Heart left ventricle (tissue), 16 donors: ENCODE measurements around the gene OR8A1. TPM values are rescaled to one million over a fixed set of nuclear protein-coding genes. Genes with fewer than 3 reads are reported as not detected.
A peak's percentile ranks its signal among the peaks of the same experiment; 100 is the strongest.

ENCODE experiments used
- ATAC-seq, 4 donors: fragments of 200-7000 bp; cut with Tn5 transposase; one replicate each; pipeline ENCODE4 v1.9.1; 2020 to 2022; ENCODE audit warnings: moderate library complexity in 4 of 4, mild to moderate bottlenecking in 3 of 4, moderate number of reproducible peaks in 1 of 4
- DNase-seq, 5 donors: peaks; one replicate each; pipeline ENCODE4 v3.0.0-alpha.2; 2020
- H3K27ac ChIP-seq, 12 donors: fragments of 200-600 bp; sonication (generic) in 4 of 12; one replicate each; pipeline versions ENCODE4 v1.5.0 to v1.8.0; 2016 to 2022; ENCODE audit warnings: mild to moderate bottlenecking in 2 of 12
- H3K27me3 ChIP-seq, 9 donors: fragments of 200-600 bp; sonication (generic) in 2 of 9; one replicate each; pipeline versions ENCODE4 v1.5.1 to v1.8.0; 2016 to 2022; ENCODE audit warnings: mild to moderate bottlenecking in 3 of 9
- H3K36me3 ChIP-seq, 9 donors: fragments of 200-600 bp; sonication (generic) in 2 of 9; one replicate each; pipeline versions ENCODE4 v1.5.0 to v1.8.0; 2018 to 2022; ENCODE audit warnings: mild to moderate bottlenecking in 2 of 9
- H3K4me1 ChIP-seq, 12 donors: fragments of 200-600 bp; sonication (generic) in 4 of 12; one replicate each; pipeline versions ENCODE4 v1.5.0 to v1.8.0; 2016 to 2022; ENCODE audit warnings: mild to moderate bottlenecking in 3 of 12
- H3K4me3 ChIP-seq, 12 donors: fragments of 200-600 bp; sonication (generic) in 4 of 12; one replicate each; pipeline versions ENCODE4 v1.5.0 to v1.8.0; 2017 to 2022; ENCODE audit warnings: mild to moderate bottlenecking in 9 of 12, moderate library complexity in 4 of 12
- H3K9me3 ChIP-seq, 12 donors: fragments of 200-600 bp; sonication (generic) in 4 of 12; one replicate each; pipeline versions ENCODE4 v1.5.0 to v1.8.0; 2016 to 2022; ENCODE audit warnings: mild to moderate bottlenecking in 1 of 12
- POLR2A ChIP-seq, 2 donors: fragments of 450-650 bp; IDR thresholded peaks; one replicate each; pipeline ENCODE4 v1.6.1; 2017; ENCODE audit warnings: antibody characterized with exemption in 2 of 2, mild to moderate bottlenecking in 2 of 2, moderate library complexity in 2 of 2
- WGBS, 4 donors: extraction: QIAGEN DNeasy Blood & Tissue Kit in 2 of 4; methylation state at CpG; one replicate each; pipeline versions ENCODE4 v1.1.5 to v1.1.7; 2013 to 2018; 5-methylcytosine and 5-hydroxymethylcytosine counted together
- intact Hi-C, 10 donors: fragments of 100-400 bp; cut with DNase I; formaldehyde crosslinking; loops; one replicate each; pipeline versions ENCODE4 v1.11.1 to v1.14.2; 2022
- polyA plus RNA-seq, 2 donors: library from polyadenylated mRNA; stranded (reverse); fragments of 200-250 nt; gene quantifications; one replicate each; pipeline ENCODE4 v1.2.3, GENCODE V29; 2013
- total RNA-seq, 9 donors: library from RNA; depleted of rRNA in 2 of 9; stranded (reverse); fragments of >200 nt in 2 of 9; fragmentation: NEBNext Ultra II Directional in 3 of 9; extraction: Animal tissue kit (Norgen Biotek cat#: 25700) in 3 of 9; gene quantifications; one replicate each; pipeline versions ENCODE4 v1.1.0 to v1.2.4, GENCODE V29; 2016 to 2023
- TF ChIP-seq, protein P1 (sequence below), 12 donors: fragments of 200-600 bp; sonication (generic) in 4 of 12; IDR thresholded peaks; one replicate each; pipeline versions ENCODE4 v1.5.0 to v1.8.0; 2018 to 2022; ENCODE audit warnings: antibody characterized with exemption in 12 of 12, mild to moderate bottlenecking in 5 of 12
- donor health status: ischemic (EF 13 %, LVEDD 7.1; RV severe dilation, severe dysfunction).
- donor health status: healthy with polysubstance abuse.
- donor health status: DM: no; HTN: yes; CAD: no.
- donor health status: DM: no; HTN: no; CAD: no.
- donor health status: ischemic (EF 25% LVEDD 6.9; RV normal size, moderate dysfunction).
- donor health status: ischemic (EF 25% LVEDD 5.7; RV mildly dilated, moderate dysfunction).
- donor health status: healthy.
- donor health status: DM: yes; HTN: yes; CAD: no.
- donor health status: ischemic (EF 35%, LVEDD 5.7; RV mildly dilated, moderate dysfunction).
- donor health status: nonischemic (EF 11% LVEDD 7.7; RV severe dilation, severe dysfunction).
- donor health status: DM: yes; HTN: yes; CAD: no.
- donor health status: PGD.
- donor health status: ischemic (EF 29% LVEDD 5.4; RV normal size, mild dysfunction).
- donor health status: nonischemic (EF 23%, LVEDD 6.1; RV moderate dilation, normal function).

The OR8A1 gene
- total and polyA plus RNA-seq, 11 donors = not detected

DNA sequence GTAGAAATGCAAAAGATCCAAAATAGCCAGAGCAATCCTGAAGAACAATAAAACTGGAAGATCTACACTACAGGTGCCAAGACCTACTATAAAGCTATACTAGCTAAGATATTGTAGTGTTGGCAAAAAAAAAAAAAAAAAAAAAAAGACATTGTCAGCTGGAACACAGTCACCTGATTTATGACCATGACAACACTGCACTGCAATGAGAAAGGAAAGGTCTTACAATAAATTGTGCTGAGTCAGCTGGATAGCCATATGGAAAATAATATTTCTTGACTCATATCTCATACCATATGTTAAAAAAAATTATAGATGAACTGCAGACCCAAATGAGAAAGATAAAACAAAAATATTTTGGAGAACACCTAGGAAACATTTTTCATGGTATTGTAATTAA lies 38.4 kb downstream of the OR8A1 start:
- no peaks in the 10 kb centered on the region for H3K36me3 ChIP-seq
- no peaks in the 10 kb centered on the region for H3K9me3 ChIP-seq
- no peak overlapping the region for H3K27ac ChIP-seq
- TF ChIP-seq POLR2A (IDR thresholded peaks at IDR 0.05) = no peak
- TF ChIP-seq, protein P1, sequence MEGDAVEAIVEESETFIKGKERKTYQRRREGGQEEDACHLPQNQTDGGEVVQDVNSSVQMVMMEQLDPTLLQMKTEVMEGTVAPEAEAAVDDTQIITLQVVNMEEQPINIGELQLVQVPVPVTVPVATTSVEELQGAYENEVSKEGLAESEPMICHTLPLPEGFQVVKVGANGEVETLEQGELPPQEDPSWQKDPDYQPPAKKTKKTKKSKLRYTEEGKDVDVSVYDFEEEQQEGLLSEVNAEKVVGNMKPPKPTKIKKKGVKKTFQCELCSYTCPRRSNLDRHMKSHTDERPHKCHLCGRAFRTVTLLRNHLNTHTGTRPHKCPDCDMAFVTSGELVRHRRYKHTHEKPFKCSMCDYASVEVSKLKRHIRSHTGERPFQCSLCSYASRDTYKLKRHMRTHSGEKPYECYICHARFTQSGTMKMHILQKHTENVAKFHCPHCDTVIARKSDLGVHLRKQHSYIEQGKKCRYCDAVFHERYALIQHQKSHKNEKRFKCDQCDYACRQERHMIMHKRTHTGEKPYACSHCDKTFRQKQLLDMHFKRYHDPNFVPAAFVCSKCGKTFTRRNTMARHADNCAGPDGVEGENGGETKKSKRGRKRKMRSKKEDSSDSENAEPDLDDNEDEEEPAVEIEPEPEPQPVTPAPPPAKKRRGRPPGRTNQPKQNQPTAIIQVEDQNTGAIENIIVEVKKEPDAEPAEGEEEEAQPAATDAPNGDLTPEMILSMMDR (IDR thresholded peaks at IDR 0.05) = no peak
- intact Hi-C loops = no loop called here
- DNase-seq = no peak
- ATAC-seq = no peak
- H3K4me1 ChIP-seq = no peaks in the 10 kb centered on the region
- no peaks in the 10 kb centered on the region for H3K27me3 ChIP-seq
- H3K4me3 ChIP-seq = no peak overlapping the region

DNA sequence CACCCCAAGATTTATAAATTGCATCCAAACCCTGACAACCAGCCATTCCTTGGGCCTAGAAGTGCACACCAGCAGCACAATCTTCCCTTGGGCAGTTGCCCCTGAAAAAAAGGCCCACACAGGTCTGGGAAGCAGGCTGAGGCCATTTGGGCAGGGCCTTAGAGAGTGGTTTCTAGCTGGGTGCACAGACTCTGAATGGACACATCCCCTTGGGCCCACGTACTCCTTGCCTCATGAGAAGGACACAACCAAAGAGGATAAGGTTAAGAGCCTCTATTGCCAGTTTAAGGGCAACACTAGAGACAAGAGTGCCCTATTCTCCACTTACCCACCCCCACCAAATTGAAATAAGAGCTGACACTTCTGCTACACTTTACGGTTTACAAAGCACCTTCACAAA lies 40.5 kb downstream of the OR8A1 start:
- Histone ChIP-seq H3K36me3 (no peaks in the 10 kb centered on the region), H3K4me3 (no peak overlapping the region), H3K9me3 (no peaks in the 10 kb centered on the region), H3K27ac (no peak overlapping the region), H3K27me3 (peaks cover 0 to 17% (median 0%) of the 10 kb centered on the region in 9 donors), H3K4me1 (no peaks in the 10 kb centered on the region)
- no peak for DNase-seq
- TF ChIP-seq POLR2A (IDR thresholded peaks at IDR 0.05) = no peak
- TF ChIP-seq, protein P1 (IDR thresholded peaks at IDR 0.05) = no peak
- WGBS, 4 donors = 70 to 87% (median 85%) methylated on average over 2 of the region's 2 CpGs
- intact Hi-C loops = no loop called here
- no peak for ATAC-seq

DNA sequence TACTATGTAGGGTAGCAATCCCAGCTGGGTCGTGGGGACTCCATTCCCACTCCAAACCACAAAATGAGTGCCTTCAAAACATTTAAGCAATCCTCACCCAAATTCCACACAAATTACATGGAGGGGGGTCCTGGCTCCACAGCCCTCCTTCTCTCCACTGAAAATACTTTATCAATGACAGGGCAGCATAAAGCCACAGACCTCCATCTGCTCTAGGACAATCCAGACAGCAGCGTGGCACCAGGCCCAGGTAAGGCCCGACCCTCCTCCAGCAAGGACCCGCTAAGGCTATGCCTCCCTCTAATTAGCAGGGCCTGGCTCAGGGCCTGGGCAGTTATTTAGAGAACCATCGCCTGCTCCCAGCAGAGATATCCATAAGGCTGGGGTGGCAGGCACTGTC lies 41.3 kb downstream of the OR8A1 start, which contains the start of gene PANX3:
Gene PANX3, plus strand, starts transcription at position 365 of the 400 bp plus-strand sequence. CDS start 129 bp downstream, outside the sequence.
- H3K4me3 ChIP-seq = no peak within 1 kb of the TSS
- no peak within 1 kb of the TSS for H3K27ac ChIP-seq
- TF ChIP-seq, protein P1 (IDR thresholded peaks at IDR 0.05) = no peak
- TF ChIP-seq POLR2A (IDR thresholded peaks at IDR 0.05) = no peak
- no peaks in the 10 kb centered on the region for H3K9me3 ChIP-seq
- peaks cover 0 to 25% (median 0%) of the 10 kb centered on the region in 9 donors for H3K27me3 ChIP-seq
- intact Hi-C loops = no loop called here
- no peak for DNase-seq
- no peaks in the 10 kb centered on the region for H3K36me3 ChIP-seq
- WGBS, 4 donors = 57 to 64% (median 62%) methylated on average over 4 to 5 of the region's 5 CpGs
- peak in 1 of 4 donors; percentile 50 for ATAC-seq
- H3K4me1 ChIP-seq = no peaks in the 10 kb centered on the region

DNA sequence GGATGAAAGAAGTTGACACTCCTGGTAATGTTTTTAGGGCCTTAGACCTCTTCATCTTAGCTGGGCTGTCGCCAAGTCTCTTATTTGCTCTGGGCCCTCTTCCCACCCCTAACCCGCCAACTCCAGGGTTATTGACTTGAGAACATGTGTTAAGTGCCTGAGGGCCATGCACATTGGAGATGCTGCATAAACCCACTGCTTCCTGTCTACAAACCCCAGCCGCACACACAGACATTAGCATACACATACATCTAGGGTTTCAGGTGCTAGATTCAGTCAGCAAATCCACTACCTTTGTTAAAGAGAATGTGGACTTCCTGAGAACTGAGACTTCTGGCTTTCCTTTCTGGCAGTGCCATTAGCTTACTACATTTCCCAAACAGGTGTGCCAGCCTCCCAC lies 42.2 kb downstream of the OR8A1 start:
- TF ChIP-seq, protein P1 (IDR thresholded peaks at IDR 0.05) = no peak
- TF ChIP-seq POLR2A (IDR thresholded peaks at IDR 0.05) = no peak
- Histone ChIP-seq H3K36me3 (no peaks in the 10 kb centered on the region), H3K27ac (no peak overlapping the region), H3K4me3 (no peak overlapping the region), H3K4me1 (no peaks in the 10 kb centered on the region), H3K27me3 (peaks cover 0 to 28% (median 0%) of the 10 kb centered on the region in 9 donors), H3K9me3 (no peaks in the 10 kb centered on the region)
- DNase-seq = no peak
- 79 to 87% (median 82%) methylated on average over 3 of the region's 3 CpGs for WGBS, 4 donors
- ATAC-seq = no peak
- intact Hi-C loops = no loop called here
